SK-N-SH (cell line): ENCODE data around the gene ITGA5. TPM values are rescaled to one million over a fixed set of nuclear protein-coding genes. Genes with fewer than 3 reads are reported as not detected.
A peak's percentile ranks its signal among the peaks of the same experiment; 100 is the strongest.

ENCODE experiments used
- CTCF ChIA-PET: fragments of 300-600, 350-600 bp; formaldehyde crosslinking; extraction: SDS; loops from one replicate; lab custom pipeline; 2021; lab: Yijun Ruan, JAX
- POLR2A ChIA-PET: fragments of 350-600 bp; sonication (Branson Sonifier 250); formaldehyde crosslinking; extraction: SDS; loops from one replicate; lab custom pipeline; 2020; ENCODE audit warnings: antibody characterized with exemption, inconsistent platforms; lab: Yijun Ruan, JAX
- DNase-seq: peaks from one replicate; pipeline ENCODE4 v3.0.0; 2012
- H2AFZ ChIP-seq: fragments of 200-600 bp; sonication (generic); 2 replicates; pipeline ENCODE4 v1.8.1; 2016; ENCODE audit warnings: antibody characterized with exemption, mild to moderate bottlenecking, low read depth
- H3F3A ChIP-seq: fragments of 200-600 bp; sonication (generic); replicated peaks from 2 replicates; pipeline ENCODE3; 2016; ENCODE audit warnings: antibody characterized with exemption, mild to moderate bottlenecking; ENCODE audit not compliant: insufficient read depth
- H3K27ac ChIP-seq, 2 experiments: fragments of 200-500 bp in 1 of 2; fragments of 200-600 bp in 1 of 2; sonication (Bioruptor generic) in 1 of 2; sonication (generic), shearing (Covaris generic) in 1 of 2; 2 replicates each; pipeline versions ENCODE4 v1.5.1 to v1.6.1; 2014 to 2016; ENCODE audit warnings: low read depth in 2 of 2, inconsistent platforms in 1 of 2, low read length in 1 of 2, mild to moderate bottlenecking in 1 of 2, mixed read lengths in 1 of 2
- H3K27me3 ChIP-seq: fragments of 200-600 bp; sonication (generic), shearing (Covaris generic); 2 replicates; pipeline ENCODE4 v1.6.1; 2016; ENCODE audit warnings: mixed run types; ENCODE audit not compliant: insufficient read depth
- H3K36me3 ChIP-seq, 2 experiments: fragments of 200-500 bp in 1 of 2; fragments of 200-600 bp in 1 of 2; sonication (Bioruptor generic) in 1 of 2; sonication (generic) in 1 of 2; replicated peaks in 1 of 2; 2 replicates each; pipeline versions ENCODE3 to v1.5.1; 2014 to 2016; ENCODE audit warnings: low read length in 1 of 2, mild to moderate bottlenecking in 1 of 2; ENCODE audit not compliant: insufficient read depth in 2 of 2, control insufficient read depth in 1 of 2
- H3K4me1 ChIP-seq, 2 experiments: fragments of 200-500 bp in 1 of 2; fragments of 200-600 bp in 1 of 2; sonication (Bioruptor generic) in 1 of 2; sonication (generic), shearing (Covaris generic) in 1 of 2; 2 replicates each; pipeline versions ENCODE4 v1.5.1 to v1.6.1; 2014 to 2016; ENCODE audit warnings: low read depth in 1 of 2, low read length in 1 of 2, mixed run types in 1 of 2; ENCODE audit not compliant: insufficient read depth in 2 of 2, control insufficient read depth in 1 of 2
- H3K4me2 ChIP-seq: fragments of 200-600 bp; sonication (generic), shearing (Covaris generic); 2 replicates; pipeline ENCODE4 v1.6.1; 2017; ENCODE audit warnings: mixed run types
- H3K4me3 ChIP-seq, 2 experiments: fragments of 200-500 bp in 1 of 2; fragments of 200-600 bp in 1 of 2; sonication (Bioruptor generic) in 1 of 2; sonication (generic), shearing (Covaris generic) in 1 of 2; 2 replicates each; pipeline versions ENCODE4 v1.5.1 to v1.8.1; 2014 to 2016; ENCODE audit warnings: low read depth in 2 of 2, inconsistent platforms in 1 of 2, low read length in 1 of 2, mild to moderate bottlenecking in 1 of 2, mixed read lengths in 1 of 2, moderate library complexity in 1 of 2
- H3K79me2 ChIP-seq: fragments of 200-600 bp; sonication (generic); 2 replicates; pipeline ENCODE4 v1.8.1; 2017; ENCODE audit warnings: mild to moderate bottlenecking; ENCODE audit not compliant: insufficient read depth
- H3K9ac ChIP-seq: fragments of 200-600 bp; sonication (generic); 2 replicates; pipeline ENCODE4 v1.6.1; 2017; ENCODE audit warnings: mixed run types
- H3K9me2 ChIP-seq: fragments of 200-600 bp; sonication (generic); 2 replicates; pipeline ENCODE4 v1.6.1; 2017; ENCODE audit warnings: mixed run types
- H3K9me3 ChIP-seq: fragments of 200-600 bp; sonication (generic); 2 replicates; pipeline ENCODE4 v1.6.1; 2017; ENCODE audit warnings: mixed run types, mild to moderate bottlenecking, moderate library complexity
- H4K20me1 ChIP-seq: fragments of 200-600 bp; sonication (generic); 2 replicates; pipeline ENCODE4 v1.6.1; 2017; ENCODE audit warnings: mild to moderate bottlenecking, mixed run types; ENCODE audit not compliant: insufficient read depth
- ELF1 ChIP-seq: IDR thresholded peaks from 2 replicates; pipeline ENCODE4 v1.4.0; 2012
- EP300 ChIP-seq, 2 experiments: IDR thresholded peaks; 2 replicates each; pipeline versions ENCODE4 v1.4.0 to v1.6.1; 2012; ENCODE audit warnings: borderline replicate concordance in 1 of 2, low read depth in 1 of 2, low read length in 1 of 2
- FOXJ3 ChIP-seq: sonication (generic); formaldehyde crosslinking; IDR thresholded peaks from 2 replicates; pipeline ENCODE4 v1.5.1; 2020; ENCODE audit warnings: mild to moderate bottlenecking, missing genetic modification reagents
- FOXM1 ChIP-seq: IDR thresholded peaks from 2 replicates; pipeline ENCODE4 v1.4.0; 2012; ENCODE audit warnings: low read depth, mild to moderate bottlenecking
- GABPA ChIP-seq: IDR thresholded peaks from 2 replicates; pipeline ENCODE4 v1.4.0; 2012; ENCODE audit warnings: low read depth, mild to moderate bottlenecking
- GATA2 ChIP-seq: sonication (generic); formaldehyde crosslinking; IDR thresholded peaks from 2 replicates; pipeline ENCODE4 v1.5.0; 2020; ENCODE audit warnings: mild to moderate bottlenecking, missing genetic modification reagents
- JUND ChIP-seq: IDR thresholded peaks from 2 replicates; pipeline ENCODE4 v1.4.0; 2012
- MXI1 ChIP-seq: IDR thresholded peaks from 2 replicates; pipeline ENCODE4 v1.6.1; 2012; ENCODE audit warnings: mild to moderate bottlenecking, low read depth, low read length, improper control_type of control experiment
- NFIC ChIP-seq: IDR thresholded peaks from 2 replicates; pipeline ENCODE4 v1.4.0; 2012; ENCODE audit warnings: borderline replicate concordance
- NRF1 ChIP-seq: IDR thresholded peaks from 2 replicates; pipeline ENCODE4 v1.6.1; 2012; ENCODE audit warnings: low read depth, mild to moderate bottlenecking, low read length
- RAD21 ChIP-seq: IDR thresholded peaks from 2 replicates; pipeline ENCODE4 v1.6.1; 2012; ENCODE audit warnings: mild to moderate bottlenecking, low read length
- TAF1 ChIP-seq: IDR thresholded peaks from 2 replicates; pipeline ENCODE4 v1.6.1; 2012; ENCODE audit warnings: low read depth, mild to moderate bottlenecking, low read length, moderate library complexity, borderline replicate concordance
- TCF12 ChIP-seq: IDR thresholded peaks from 2 replicates; pipeline ENCODE4 v1.4.0; 2012
- TEAD4 ChIP-seq: IDR thresholded peaks from 2 replicates; pipeline ENCODE4 v1.4.0; 2012; ENCODE audit warnings: mild to moderate bottlenecking, borderline replicate concordance; ENCODE audit not compliant: insufficient read depth
- WGBS: methylation state at CpG from one replicate; pipeline ENCODE4 v1.1.6; 2017; ENCODE audit warnings: low lambda C conversion rate; 5-methylcytosine and 5-hydroxymethylcytosine counted together
- polyA plus RNA-seq, 3 experiments: library from polyadenylated mRNA; depleted of rRNA; stranded (reverse); fragments of >200 nt; gene quantifications; 2 replicates each; pipeline ENCODE4 v1.2.3, GENCODE V29; 2012
- TF ChIP-seq, protein P1 (sequence below): fragments of 200-600 bp; sonication (generic); IDR thresholded peaks from 2 replicates; pipeline ENCODE4 v1.6.1; 2017; ENCODE audit warnings: antibody characterized with exemption, mild to moderate bottlenecking, moderate library complexity
- TF ChIP-seq, protein P2 (sequence below): fragments of 150-350 bp; IDR thresholded peaks from 2 replicates; pipeline ENCODE4 v1.6.1; 2017; ENCODE audit warnings: antibody characterized with exemption, low read length, low read depth, borderline replicate concordance
- TF ChIP-seq, protein P3 (sequence below): fragments of 150-350 bp; IDR thresholded peaks from 2 replicates; pipeline ENCODE4 v1.6.1; 2016; ENCODE audit warnings: mild to moderate bottlenecking, low read depth, low read length
- TF ChIP-seq, protein P4 (sequence below): IDR thresholded peaks from 2 replicates; pipeline ENCODE4 v1.4.0; 2012; ENCODE audit warnings: low read depth
- TF ChIP-seq, protein P5 (sequence below): IDR thresholded peaks from 2 replicates; pipeline ENCODE4 v1.6.1; 2012; ENCODE audit warnings: mild to moderate bottlenecking, low read depth, low read length, moderate library complexity
- TF ChIP-seq, protein P6 (sequence below): IDR thresholded peaks from 2 replicates; pipeline ENCODE4 v1.4.0; 2012; ENCODE audit warnings: low read depth, borderline replicate concordance
- TF ChIP-seq, protein P7 (sequence below): IDR thresholded peaks from 2 replicates; pipeline ENCODE4 v1.4.0; 2012; ENCODE audit warnings: low read depth, borderline replicate concordance

The ITGA5 gene
- polyA plus RNA-seq, 1 of the 3 experiments (the other 2 are of a cell fraction) = 52.5 TPM

DNA sequence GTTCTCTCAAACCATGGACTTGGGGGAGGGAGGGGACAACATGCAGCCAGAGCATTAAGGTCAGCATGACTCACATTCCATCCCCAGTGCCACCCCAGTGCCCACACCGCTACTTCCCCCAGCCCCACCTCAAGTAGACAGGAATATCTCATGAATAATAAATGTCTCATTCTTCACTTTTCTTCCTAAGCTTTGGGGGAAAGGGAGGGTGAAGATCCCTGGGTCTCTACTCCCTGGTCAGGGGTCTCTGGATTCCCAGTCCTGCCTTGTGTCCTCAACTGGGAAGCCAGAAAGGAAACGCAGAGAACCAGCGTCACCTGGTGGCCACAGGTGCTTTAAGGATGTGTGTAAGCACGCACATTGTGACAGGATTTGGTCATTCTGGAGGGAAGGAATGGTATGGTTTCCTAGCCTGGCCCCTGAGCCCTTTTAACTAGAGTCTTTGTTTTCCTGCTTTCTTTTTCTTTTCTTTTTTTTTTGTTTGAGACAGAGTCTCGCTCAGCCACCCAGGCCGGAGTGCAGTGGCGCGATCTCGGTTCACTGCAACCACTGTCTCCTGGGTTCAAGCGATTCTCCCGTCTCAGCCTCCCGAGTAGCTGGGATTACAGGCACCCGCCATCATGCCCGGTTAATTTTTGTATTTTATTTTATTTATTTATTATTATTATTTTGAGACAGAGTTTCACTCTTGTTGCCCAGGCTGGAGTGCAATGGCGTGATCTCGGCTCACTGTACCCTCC is 58.2 kb downstream of the ITGA5 start:
- 75% methylated on average over 15 of the region's 16 CpGs for WGBS
- H3K27ac ChIP-seq = peak overlapping the region; percentile 51 to 79
- CTCF ChIA-PET = interaction anchor here (0.6 to 9.2 kb wide), 37 partner anchors 9 to 1039 kb away, joined by 3 to 266 read pairs (median 5); partner anchors contain the start of genes AAAS, COPZ1, HOXC10 and ZNF385A
- no peak for TF ChIP-seq GABPA
- no peak for TF ChIP-seq GATA2
- no peak for TF ChIP-seq TEAD4
- TF ChIP-seq, protein P1, sequence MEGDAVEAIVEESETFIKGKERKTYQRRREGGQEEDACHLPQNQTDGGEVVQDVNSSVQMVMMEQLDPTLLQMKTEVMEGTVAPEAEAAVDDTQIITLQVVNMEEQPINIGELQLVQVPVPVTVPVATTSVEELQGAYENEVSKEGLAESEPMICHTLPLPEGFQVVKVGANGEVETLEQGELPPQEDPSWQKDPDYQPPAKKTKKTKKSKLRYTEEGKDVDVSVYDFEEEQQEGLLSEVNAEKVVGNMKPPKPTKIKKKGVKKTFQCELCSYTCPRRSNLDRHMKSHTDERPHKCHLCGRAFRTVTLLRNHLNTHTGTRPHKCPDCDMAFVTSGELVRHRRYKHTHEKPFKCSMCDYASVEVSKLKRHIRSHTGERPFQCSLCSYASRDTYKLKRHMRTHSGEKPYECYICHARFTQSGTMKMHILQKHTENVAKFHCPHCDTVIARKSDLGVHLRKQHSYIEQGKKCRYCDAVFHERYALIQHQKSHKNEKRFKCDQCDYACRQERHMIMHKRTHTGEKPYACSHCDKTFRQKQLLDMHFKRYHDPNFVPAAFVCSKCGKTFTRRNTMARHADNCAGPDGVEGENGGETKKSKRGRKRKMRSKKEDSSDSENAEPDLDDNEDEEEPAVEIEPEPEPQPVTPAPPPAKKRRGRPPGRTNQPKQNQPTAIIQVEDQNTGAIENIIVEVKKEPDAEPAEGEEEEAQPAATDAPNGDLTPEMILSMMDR = peak; percentile 91
- TF ChIP-seq, protein P2, sequence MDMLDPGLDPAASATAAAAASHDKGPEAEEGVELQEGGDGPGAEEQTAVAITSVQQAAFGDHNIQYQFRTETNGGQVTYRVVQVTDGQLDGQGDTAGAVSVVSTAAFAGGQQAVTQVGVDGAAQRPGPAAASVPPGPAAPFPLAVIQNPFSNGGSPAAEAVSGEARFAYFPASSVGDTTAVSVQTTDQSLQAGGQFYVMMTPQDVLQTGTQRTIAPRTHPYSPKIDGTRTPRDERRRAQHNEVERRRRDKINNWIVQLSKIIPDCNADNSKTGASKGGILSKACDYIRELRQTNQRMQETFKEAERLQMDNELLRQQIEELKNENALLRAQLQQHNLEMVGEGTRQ = no peak
- peak; percentile 63; the same call in 1 of the 2 replicates for TF ChIP-seq MXI1
- no peak for TF ChIP-seq EP300 (IDR thresholded peaks at IDR 0.05; ENCODE audit: borderline replicate concordance in 1 of 2, low read depth in 1 of 2, low read length in 1 of 2)
- no peak for TF ChIP-seq FOXM1
- no peak for TF ChIP-seq TAF1
- no peak for TF ChIP-seq JUND
- TF ChIP-seq, protein P3, sequence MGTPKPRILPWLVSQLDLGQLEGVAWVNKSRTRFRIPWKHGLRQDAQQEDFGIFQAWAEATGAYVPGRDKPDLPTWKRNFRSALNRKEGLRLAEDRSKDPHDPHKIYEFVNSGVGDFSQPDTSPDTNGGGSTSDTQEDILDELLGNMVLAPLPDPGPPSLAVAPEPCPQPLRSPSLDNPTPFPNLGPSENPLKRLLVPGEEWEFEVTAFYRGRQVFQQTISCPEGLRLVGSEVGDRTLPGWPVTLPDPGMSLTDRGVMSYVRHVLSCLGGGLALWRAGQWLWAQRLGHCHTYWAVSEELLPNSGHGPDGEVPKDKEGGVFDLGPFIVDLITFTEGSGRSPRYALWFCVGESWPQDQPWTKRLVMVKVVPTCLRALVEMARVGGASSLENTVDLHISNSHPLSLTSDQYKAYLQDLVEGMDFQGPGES = no peak
- TF ChIP-seq NFIC = no peak
- 0 out of 2 replicates have a peak, but pooled peaks have one; percentile 23 for TF ChIP-seq TCF12
- no peak for TF ChIP-seq FOXJ3
- TF ChIP-seq, protein P4, sequence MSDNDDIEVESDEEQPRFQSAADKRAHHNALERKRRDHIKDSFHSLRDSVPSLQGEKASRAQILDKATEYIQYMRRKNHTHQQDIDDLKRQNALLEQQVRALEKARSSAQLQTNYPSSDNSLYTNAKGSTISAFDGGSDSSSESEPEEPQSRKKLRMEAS = peak; percentile 36; the same call in 1 of the 2 replicates
- TF ChIP-seq ELF1 = no peak
- no peak for TF ChIP-seq NRF1
- TF ChIP-seq, protein P5, sequence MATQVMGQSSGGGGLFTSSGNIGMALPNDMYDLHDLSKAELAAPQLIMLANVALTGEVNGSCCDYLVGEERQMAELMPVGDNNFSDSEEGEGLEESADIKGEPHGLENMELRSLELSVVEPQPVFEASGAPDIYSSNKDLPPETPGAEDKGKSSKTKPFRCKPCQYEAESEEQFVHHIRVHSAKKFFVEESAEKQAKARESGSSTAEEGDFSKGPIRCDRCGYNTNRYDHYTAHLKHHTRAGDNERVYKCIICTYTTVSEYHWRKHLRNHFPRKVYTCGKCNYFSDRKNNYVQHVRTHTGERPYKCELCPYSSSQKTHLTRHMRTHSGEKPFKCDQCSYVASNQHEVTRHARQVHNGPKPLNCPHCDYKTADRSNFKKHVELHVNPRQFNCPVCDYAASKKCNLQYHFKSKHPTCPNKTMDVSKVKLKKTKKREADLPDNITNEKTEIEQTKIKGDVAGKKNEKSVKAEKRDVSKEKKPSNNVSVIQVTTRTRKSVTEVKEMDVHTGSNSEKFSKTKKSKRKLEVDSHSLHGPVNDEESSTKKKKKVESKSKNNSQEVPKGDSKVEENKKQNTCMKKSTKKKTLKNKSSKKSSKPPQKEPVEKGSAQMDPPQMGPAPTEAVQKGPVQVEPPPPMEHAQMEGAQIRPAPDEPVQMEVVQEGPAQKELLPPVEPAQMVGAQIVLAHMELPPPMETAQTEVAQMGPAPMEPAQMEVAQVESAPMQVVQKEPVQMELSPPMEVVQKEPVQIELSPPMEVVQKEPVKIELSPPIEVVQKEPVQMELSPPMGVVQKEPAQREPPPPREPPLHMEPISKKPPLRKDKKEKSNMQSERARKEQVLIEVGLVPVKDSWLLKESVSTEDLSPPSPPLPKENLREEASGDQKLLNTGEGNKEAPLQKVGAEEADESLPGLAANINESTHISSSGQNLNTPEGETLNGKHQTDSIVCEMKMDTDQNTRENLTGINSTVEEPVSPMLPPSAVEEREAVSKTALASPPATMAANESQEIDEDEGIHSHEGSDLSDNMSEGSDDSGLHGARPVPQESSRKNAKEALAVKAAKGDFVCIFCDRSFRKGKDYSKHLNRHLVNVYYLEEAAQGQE = no peak
- TF ChIP-seq RAD21 = peak; percentile 99
- TF ChIP-seq, protein P6, sequence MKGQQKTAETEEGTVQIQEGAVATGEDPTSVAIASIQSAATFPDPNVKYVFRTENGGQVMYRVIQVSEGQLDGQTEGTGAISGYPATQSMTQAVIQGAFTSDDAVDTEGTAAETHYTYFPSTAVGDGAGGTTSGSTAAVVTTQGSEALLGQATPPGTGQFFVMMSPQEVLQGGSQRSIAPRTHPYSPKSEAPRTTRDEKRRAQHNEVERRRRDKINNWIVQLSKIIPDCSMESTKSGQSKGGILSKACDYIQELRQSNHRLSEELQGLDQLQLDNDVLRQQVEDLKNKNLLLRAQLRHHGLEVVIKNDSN = no peak
- TF ChIP-seq, protein P7, sequence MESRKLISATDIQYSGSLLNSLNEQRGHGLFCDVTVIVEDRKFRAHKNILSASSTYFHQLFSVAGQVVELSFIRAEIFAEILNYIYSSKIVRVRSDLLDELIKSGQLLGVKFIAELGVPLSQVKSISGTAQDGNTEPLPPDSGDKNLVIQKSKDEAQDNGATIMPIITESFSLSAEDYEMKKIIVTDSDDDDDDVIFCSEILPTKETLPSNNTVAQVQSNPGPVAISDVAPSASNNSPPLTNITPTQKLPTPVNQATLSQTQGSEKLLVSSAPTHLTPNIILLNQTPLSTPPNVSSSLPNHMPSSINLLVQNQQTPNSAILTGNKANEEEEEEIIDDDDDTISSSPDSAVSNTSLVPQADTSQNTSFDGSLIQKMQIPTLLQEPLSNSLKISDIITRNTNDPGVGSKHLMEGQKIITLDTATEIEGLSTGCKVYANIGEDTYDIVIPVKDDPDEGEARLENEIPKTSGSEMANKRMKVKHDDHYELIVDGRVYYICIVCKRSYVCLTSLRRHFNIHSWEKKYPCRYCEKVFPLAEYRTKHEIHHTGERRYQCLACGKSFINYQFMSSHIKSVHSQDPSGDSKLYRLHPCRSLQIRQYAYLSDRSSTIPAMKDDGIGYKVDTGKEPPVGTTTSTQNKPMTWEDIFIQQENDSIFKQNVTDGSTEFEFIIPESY = no peak

More for the DNA sequence above, 58.2 kb downstream of the ITGA5 start:
- DNase-seq = peak; percentile 66
- no peaks in the 10 kb centered on the region for H3K36me3 ChIP-seq
- H3K9ac ChIP-seq = no peak overlapping the region; the same call in 1 of the 2 replicates
- H3K9me3 ChIP-seq = no peaks in the 10 kb centered on the region
- POLR2A ChIA-PET = interaction anchor here (0.6 to 1.2 kb wide), 2 partner anchors 80 to 108 kb away, joined by 3 to 4 read pairs; partner anchors contain the start of gene HNRNPA1
- H3K79me2 ChIP-seq = no peaks in the 10 kb centered on the region
- H3K4me2 ChIP-seq = peak overlapping the region; percentile 6; the same call in 1 of the 2 replicates
- peaks cover 27 to 37% of the 10 kb centered on the region in 2 experiments for H3K4me1 ChIP-seq
- H4K20me1 ChIP-seq = no peaks in the 10 kb centered on the region
- no peak overlapping the region for H3K4me3 ChIP-seq
- H3F3A ChIP-seq = peaks cover 14% of the 10 kb centered on the region
- H3K9me2 ChIP-seq = no peaks in the 10 kb centered on the region
- peak overlapping the region; percentile 78; the same call in 1 of the 2 replicates for H2AFZ ChIP-seq
- H3K27me3 ChIP-seq = no peaks in the 10 kb centered on the region
